Liver (tissue), 3 donors: Measurements from ENCODE around the gene KRTAP3-2.

ENCODE experiments used
- ATF3 ChIP-seq: IDR thresholded peaks from 2 replicates; pipeline ENCODE4 v1.6.1; 2016; ENCODE audit warnings: antibody characterized with exemption
- CTCF ChIP-seq: fragments of 150-350 bp; IDR thresholded peaks from 2 replicates; pipeline ENCODE4 v1.5.1; 2017; ENCODE audit warnings: improper control_type of control experiment, low read depth, low read length; ENCODE audit not compliant: missing input control
- EGR1 ChIP-seq, 2 donors: IDR thresholded peaks; 2 replicates each; pipeline ENCODE4 v1.6.1; 2016 to 2018; ENCODE audit warnings: antibody characterized with exemption in 2 of 2, low read depth in 2 of 2
- GABPA ChIP-seq, 2 donors: IDR thresholded peaks in 1 of 2; conservative IDR thresholded peaks in 1 of 2; 2 replicates each; pipeline ENCODE4 v1.6.1; 2016; ENCODE audit warnings: antibody characterized with exemption in 2 of 2, mild to moderate bottlenecking in 1 of 2, moderate library complexity in 1 of 2
- MAX ChIP-seq: IDR thresholded peaks from 2 replicates; pipeline ENCODE4 v1.6.1; 2016; ENCODE audit warnings: antibody characterized with exemption
- RAD21 ChIP-seq, 2 donors: IDR thresholded peaks; 2 replicates each; pipeline ENCODE4 v1.6.1; 2016; ENCODE audit warnings: antibody characterized with exemption in 2 of 2, mild to moderate bottlenecking in 2 of 2
- REST ChIP-seq: IDR thresholded peaks from 2 replicates; pipeline ENCODE4 v1.6.1; 2016; ENCODE audit warnings: antibody characterized with exemption, mild to moderate bottlenecking
- SP1 ChIP-seq: IDR thresholded peaks from 2 replicates; pipeline ENCODE4 v1.6.1; 2018; ENCODE audit warnings: antibody characterized with exemption, mild to moderate bottlenecking
- TAF1 ChIP-seq: conservative IDR thresholded peaks from 2 replicates; pipeline ENCODE4 v1.6.1; 2016; ENCODE audit warnings: antibody characterized with exemption, mild to moderate bottlenecking
- YY1 ChIP-seq: IDR thresholded peaks from 2 replicates; pipeline ENCODE4 v1.6.1; 2016; ENCODE audit warnings: antibody characterized with exemption, mild to moderate bottlenecking
- ZBTB33 ChIP-seq: IDR thresholded peaks from 2 replicates; pipeline ENCODE4 v1.6.1; 2016; ENCODE audit warnings: antibody characterized with exemption
- donor health status: healthy.
- donor health status: healthy.

GRCh38 chr17:40997361-40997760 is 2.3 kb downstream of the KRTAP3-2 start:
- no peak for TF ChIP-seq ATF3
- TF ChIP-seq CTCF, result no peak
- no peak for TF ChIP-seq TAF1
- TF ChIP-seq EGR1 (IDR thresholded peaks at IDR 0.05; ENCODE audit: low read depth in 2 of 2), result no peak
- no peak for TF ChIP-seq SP1
- no peak for TF ChIP-seq MAX
- no peak for TF ChIP-seq REST
- no peak for TF ChIP-seq RAD21 (IDR thresholded peaks at IDR 0.05)
- TF ChIP-seq YY1, result no peak
- TF ChIP-seq ZBTB33, result no peak
- TF ChIP-seq GABPA (IDR thresholded peaks at IDR 0.05 in 1 of 2, conservative IDR thresholded peaks at IDR 0.05 in 1 of 2), result no peak
